ENCODE data around the gene TLL1.

DNA sequence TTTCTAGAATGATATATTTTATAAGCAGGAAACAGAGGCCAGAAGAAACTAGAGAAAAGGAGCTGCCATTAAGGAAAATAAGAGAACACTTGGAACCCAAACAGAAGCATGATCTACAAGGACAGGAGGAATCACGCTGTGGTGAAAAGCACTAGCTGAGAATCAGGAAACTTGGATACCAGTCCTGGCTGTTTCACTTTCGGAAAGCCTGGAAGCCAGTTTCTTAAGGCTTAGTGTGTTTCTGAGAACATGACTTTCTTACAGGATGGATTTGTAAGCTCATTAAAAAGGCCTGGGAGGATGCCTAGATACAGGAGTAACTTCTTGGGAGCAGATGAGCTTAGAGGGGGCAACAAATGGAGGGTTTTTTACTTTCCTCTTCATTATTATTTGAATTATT lies 36.9 kb downstream of the TLL1 start:
- TF ChIP-seq, protein P1, sequence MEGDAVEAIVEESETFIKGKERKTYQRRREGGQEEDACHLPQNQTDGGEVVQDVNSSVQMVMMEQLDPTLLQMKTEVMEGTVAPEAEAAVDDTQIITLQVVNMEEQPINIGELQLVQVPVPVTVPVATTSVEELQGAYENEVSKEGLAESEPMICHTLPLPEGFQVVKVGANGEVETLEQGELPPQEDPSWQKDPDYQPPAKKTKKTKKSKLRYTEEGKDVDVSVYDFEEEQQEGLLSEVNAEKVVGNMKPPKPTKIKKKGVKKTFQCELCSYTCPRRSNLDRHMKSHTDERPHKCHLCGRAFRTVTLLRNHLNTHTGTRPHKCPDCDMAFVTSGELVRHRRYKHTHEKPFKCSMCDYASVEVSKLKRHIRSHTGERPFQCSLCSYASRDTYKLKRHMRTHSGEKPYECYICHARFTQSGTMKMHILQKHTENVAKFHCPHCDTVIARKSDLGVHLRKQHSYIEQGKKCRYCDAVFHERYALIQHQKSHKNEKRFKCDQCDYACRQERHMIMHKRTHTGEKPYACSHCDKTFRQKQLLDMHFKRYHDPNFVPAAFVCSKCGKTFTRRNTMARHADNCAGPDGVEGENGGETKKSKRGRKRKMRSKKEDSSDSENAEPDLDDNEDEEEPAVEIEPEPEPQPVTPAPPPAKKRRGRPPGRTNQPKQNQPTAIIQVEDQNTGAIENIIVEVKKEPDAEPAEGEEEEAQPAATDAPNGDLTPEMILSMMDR (IDR thresholded peaks at IDR 0.05; ENCODE audit: insufficient read depth, low read length, poor library complexity, severe bottlenecking) = no peak
- TF ChIP-seq EZH2phosphoT487 (conservative IDR thresholded peaks at IDR 0.05; ENCODE audit: low read length) = no peak

Data from SU-DHL-6 (cell line).